Smooth muscle cell (in vitro differentiated cells): ENCODE results near the gene DLGAP4. TPM values are rescaled to one million over a fixed set of nuclear protein-coding genes. Genes with fewer than 3 reads are reported as not detected.

Source experiments
- DNase-seq: peaks from one replicate; lab custom pipeline; 2025; ENCODE audit not compliant: unreplicated experiment; lab: John Stamatoyannopoulos, UW
- H2AFZ ChIP-seq: fragments of 200-600 bp; sonication (generic); 2 replicates; pipeline ENCODE4 v1.6.0; 2016; ENCODE audit warnings: antibody characterized with exemption, low read depth, mild to moderate bottlenecking
- H3F3A ChIP-seq: fragments of 200-600 bp; sonication (generic); 2 replicates; pipeline ENCODE4 v1.6.0; 2017; ENCODE audit warnings: antibody characterized with exemption, low read depth
- H3K27ac ChIP-seq: fragments of 200-600 bp; sonication (generic); 2 replicates; pipeline ENCODE4 v1.5.1; 2016; ENCODE audit warnings: low read depth, mild to moderate bottlenecking
- H3K27me3 ChIP-seq: fragments of 200-600 bp; sonication (generic); 2 replicates; pipeline ENCODE4 v1.6.1; 2016; ENCODE audit warnings: low read depth, mild to moderate bottlenecking
- H3K36me3 ChIP-seq: fragments of 200-600 bp; sonication (generic); 2 replicates; pipeline ENCODE4 v1.5.1; 2016; ENCODE audit warnings: low read depth
- H3K4me1 ChIP-seq: fragments of 200-600 bp; sonication (generic); 2 replicates; pipeline ENCODE4 v1.5.1; 2016; ENCODE audit warnings: low read depth
- H3K4me2 ChIP-seq: fragments of 200-600 bp; sonication (generic); 2 replicates; pipeline ENCODE4 v1.6.0; 2016; ENCODE audit warnings: mild to moderate bottlenecking
- H3K4me3 ChIP-seq: fragments of 200-600 bp; sonication (generic); 2 replicates; pipeline ENCODE4 v1.5.1; 2016; ENCODE audit warnings: mild to moderate bottlenecking
- H3K79me2 ChIP-seq: fragments of 200-600 bp; sonication (generic); 2 replicates; pipeline ENCODE4 v1.6.0; 2016; ENCODE audit warnings: low read depth, mild to moderate bottlenecking
- H3K9ac ChIP-seq: fragments of 200-600 bp; sonication (generic); 2 replicates; pipeline ENCODE4 v1.6.0; 2016; ENCODE audit warnings: low read depth
- H3K9me3 ChIP-seq: fragments of 200-600 bp; sonication (generic); replicated peaks from 2 replicates; pipeline ENCODE4 v1.5.1; 2016; ENCODE audit warnings: low read depth
- H4K20me1 ChIP-seq: fragments of 200-600 bp; sonication (generic); 2 replicates; pipeline ENCODE4 v1.6.0; 2016; ENCODE audit warnings: low read depth
- WGBS: methylation state at CpG from one replicate; pipeline ENCODE4 v1.1.7; 2016; ENCODE audit warnings: low lambda C conversion rate; 5-methylcytosine and 5-hydroxymethylcytosine counted together
- polyA plus RNA-seq: library from polyadenylated mRNA; unstranded; fragments of >200 nt; fragmentation: Nextera tagmentation; extraction: Ambion mirVana; gene quantifications from 2 replicates; pipeline ENCODE4 v1.2.1, GENCODE V29; 2016
- total RNA-seq: library from RNA; depleted of rRNA; stranded (reverse); fragments of >200 nt; gene quantifications from 2 replicates; pipeline ENCODE4 v1.2.3, GENCODE V29; 2014
- TF ChIP-seq, protein P1 (sequence below): fragments of 200-600 bp; sonication (generic); IDR thresholded peaks from 2 replicates; pipeline ENCODE4 v1.5.1; 2017; ENCODE audit warnings: borderline replicate concordance, mild to moderate bottlenecking, antibody characterized with exemption; ENCODE audit not compliant: insufficient read depth, poor library complexity, severe bottlenecking

DLGAP4 gene
- total and polyA plus RNA-seq, 2 experiments from 2014 or later, result 86.8 to 102 TPM

DNA sequence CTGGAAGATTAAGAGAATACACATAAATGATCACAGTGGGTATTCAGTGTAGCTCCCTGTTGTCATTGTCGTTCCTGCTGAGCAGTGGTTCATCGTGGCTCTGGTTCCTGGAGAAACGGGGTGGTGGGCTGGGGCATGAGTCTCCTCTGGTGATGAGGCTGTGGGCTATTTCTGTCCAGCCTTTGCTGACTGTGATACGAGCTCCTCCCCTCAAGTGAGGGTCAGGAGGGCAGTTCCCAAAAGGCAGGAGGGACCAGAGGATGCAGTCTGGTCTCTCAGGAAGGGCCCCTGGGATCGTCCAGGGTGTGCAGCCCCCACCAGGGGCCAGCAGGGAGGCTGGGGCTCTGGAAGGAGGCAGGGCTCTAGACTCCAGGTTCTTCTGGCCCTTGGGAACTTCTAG lies 31.1 kb upstream of the DLGAP4 start:
- H3K4me3 ChIP-seq, result no peak overlapping the region
- no peaks in the 10 kb centered on the region for H3K9me3 ChIP-seq
- TF ChIP-seq, protein P1, sequence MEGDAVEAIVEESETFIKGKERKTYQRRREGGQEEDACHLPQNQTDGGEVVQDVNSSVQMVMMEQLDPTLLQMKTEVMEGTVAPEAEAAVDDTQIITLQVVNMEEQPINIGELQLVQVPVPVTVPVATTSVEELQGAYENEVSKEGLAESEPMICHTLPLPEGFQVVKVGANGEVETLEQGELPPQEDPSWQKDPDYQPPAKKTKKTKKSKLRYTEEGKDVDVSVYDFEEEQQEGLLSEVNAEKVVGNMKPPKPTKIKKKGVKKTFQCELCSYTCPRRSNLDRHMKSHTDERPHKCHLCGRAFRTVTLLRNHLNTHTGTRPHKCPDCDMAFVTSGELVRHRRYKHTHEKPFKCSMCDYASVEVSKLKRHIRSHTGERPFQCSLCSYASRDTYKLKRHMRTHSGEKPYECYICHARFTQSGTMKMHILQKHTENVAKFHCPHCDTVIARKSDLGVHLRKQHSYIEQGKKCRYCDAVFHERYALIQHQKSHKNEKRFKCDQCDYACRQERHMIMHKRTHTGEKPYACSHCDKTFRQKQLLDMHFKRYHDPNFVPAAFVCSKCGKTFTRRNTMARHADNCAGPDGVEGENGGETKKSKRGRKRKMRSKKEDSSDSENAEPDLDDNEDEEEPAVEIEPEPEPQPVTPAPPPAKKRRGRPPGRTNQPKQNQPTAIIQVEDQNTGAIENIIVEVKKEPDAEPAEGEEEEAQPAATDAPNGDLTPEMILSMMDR, result no peak
- no peaks in the 10 kb centered on the region for H3K27me3 ChIP-seq
- WGBS, result 80% methylated on average over 5 of the region's 5 CpGs
- no peaks in the 10 kb centered on the region for H4K20me1 ChIP-seq
- no peaks in the 10 kb centered on the region for H3K79me2 ChIP-seq
- no peak overlapping the region for H3K4me2 ChIP-seq
- no peaks in the 10 kb centered on the region for H3F3A ChIP-seq
- no peak overlapping the region for H3K27ac ChIP-seq
- DNase-seq, result no peak
- no peak overlapping the region for H2AFZ ChIP-seq
- H3K36me3 ChIP-seq, result no peaks in the 10 kb centered on the region
- H3K4me1 ChIP-seq, result no peaks in the 10 kb centered on the region
- no peak overlapping the region for H3K9ac ChIP-seq

DNA sequence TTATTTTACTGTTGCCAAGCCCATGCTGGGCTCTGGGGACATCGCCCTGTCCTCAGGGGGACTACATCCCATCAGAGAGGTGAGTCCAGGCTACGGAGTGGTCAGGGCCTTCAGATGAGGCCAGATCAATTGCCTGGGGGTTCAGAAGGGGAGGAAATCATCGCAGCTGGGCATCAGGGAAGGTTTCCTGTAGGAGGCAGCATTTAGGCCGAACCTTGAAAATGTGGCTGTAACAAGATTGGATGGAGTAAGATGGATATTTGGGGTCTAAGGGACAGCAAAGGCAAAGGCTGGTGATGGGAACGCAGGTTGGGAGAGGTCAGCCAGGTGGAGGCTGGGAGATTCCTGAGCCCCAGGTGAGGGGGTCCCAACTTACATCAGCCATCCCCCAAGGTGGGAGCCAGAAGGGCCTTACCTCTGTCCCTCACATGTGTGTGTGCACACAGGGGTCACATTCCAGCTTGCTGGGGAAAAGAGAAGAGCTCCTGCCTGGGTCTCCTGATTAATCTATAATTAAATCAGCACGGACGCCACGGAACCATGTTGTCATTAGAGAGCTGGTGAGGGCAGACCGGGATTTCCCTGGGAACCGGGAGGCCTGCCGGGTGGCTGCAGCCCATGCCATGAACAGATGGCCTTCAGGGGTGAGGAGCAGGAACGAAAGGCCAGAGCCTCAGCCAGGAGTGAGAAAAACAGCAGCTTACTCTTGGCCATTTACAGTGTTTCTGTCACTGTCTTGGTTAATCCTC lies 30.5 kb upstream of the DLGAP4 start:
- H3K79me2 ChIP-seq, result no peaks in the 10 kb centered on the region
- TF ChIP-seq, protein P1, result no peak
- no peaks in the 10 kb centered on the region for H3F3A ChIP-seq
- DNase-seq, result no peak
- H3K27ac ChIP-seq, result no peak overlapping the region
- no peaks in the 10 kb centered on the region for H4K20me1 ChIP-seq
- no peaks in the 10 kb centered on the region for H3K9me3 ChIP-seq
- no peak overlapping the region for H3K4me2 ChIP-seq
- H3K4me1 ChIP-seq, result no peaks in the 10 kb centered on the region
- no peak overlapping the region for H2AFZ ChIP-seq
- 90% methylated on average over 12 of the region's 12 CpGs for WGBS
- H3K4me3 ChIP-seq, result no peak overlapping the region
- no peaks in the 10 kb centered on the region for H3K36me3 ChIP-seq
- H3K9ac ChIP-seq, result no peak overlapping the region
- H3K27me3 ChIP-seq, result no peaks in the 10 kb centered on the region

DNA sequence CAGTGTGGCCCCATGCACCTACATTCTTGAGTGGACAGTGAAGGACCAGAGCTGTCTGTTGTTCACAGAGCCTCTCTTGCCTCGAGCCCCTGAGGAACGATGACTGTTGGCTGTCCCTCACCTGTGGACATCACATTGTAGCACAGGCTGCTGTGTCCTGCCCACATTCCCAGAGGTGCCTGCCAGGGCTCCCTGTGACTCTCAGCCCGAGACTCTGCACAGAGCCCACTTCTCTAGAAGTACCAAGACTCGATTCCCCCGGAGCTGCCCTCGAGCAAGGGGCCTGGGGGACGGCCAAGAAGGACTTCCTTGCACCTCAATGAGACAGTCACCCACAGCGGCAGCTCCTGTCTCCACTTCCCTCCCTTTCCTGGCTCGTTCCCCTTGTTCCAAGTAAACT lies 28.6 kb upstream of the DLGAP4 start:
- Histone ChIP-seq H3K9me3 (no peaks in the 10 kb centered on the region), H3K36me3 (no peaks in the 10 kb centered on the region), H3K4me1 (no peaks in the 10 kb centered on the region), H3K4me2 (no peak overlapping the region), H4K20me1 (no peaks in the 10 kb centered on the region), H3K9ac (no peak overlapping the region), H3K79me2 (no peaks in the 10 kb centered on the region), H3K4me3 (no peak overlapping the region), H3K27me3 (peaks cover 2% of the 10 kb centered on the region), H2AFZ (no peak overlapping the region), H3F3A (no peaks in the 10 kb centered on the region), H3K27ac (no peak overlapping the region)
- 86% methylated on average over 9 of the region's 9 CpGs for WGBS
- TF ChIP-seq, protein P1, result no peak
- no peak for DNase-seq

DNA sequence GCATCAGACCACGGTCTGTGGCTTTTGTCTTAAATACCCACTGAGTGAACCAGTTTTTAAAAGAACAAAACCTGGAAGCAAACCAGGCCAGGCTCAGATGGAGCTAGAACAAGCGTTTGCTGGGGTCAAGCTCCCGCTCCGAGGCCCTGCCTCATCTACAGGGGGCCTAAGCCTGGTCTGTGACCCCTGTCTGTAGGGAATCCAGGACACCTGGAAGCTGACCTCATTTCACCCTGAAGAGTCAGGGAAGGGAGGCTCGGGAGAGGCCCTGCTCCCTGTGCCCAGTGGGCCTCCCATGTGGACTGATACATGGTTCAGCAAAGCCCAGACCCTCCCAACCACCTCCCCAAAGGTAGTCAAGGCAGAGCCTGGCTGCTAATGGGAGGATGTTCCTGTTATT lies 26.8 kb upstream of the DLGAP4 start:
- H3K36me3 ChIP-seq, result no peaks in the 10 kb centered on the region
- DNase-seq, result no peak
- H3K27me3 ChIP-seq, result peaks cover 17% of the 10 kb centered on the region
- no peak overlapping the region for H3K4me3 ChIP-seq
- H2AFZ ChIP-seq, result no peak overlapping the region
- no peaks in the 10 kb centered on the region for H3F3A ChIP-seq
- H3K27ac ChIP-seq, result no peak overlapping the region
- H3K4me2 ChIP-seq, result no peak overlapping the region
- no peaks in the 10 kb centered on the region for H3K4me1 ChIP-seq
- TF ChIP-seq, protein P1, result no peak
- no peaks in the 10 kb centered on the region for H3K9me3 ChIP-seq
- no peak overlapping the region for H3K9ac ChIP-seq
- WGBS, result 86% methylated on average over 5 of the region's 5 CpGs
- H4K20me1 ChIP-seq, result no peaks in the 10 kb centered on the region
- H3K79me2 ChIP-seq, result no peaks in the 10 kb centered on the region
